Fibroblast of the aortic adventitia (primary cell): ENCODE measurements around the gene TCERG1L. TPM values are rescaled to one million over a fixed set of nuclear protein-coding genes. Genes with fewer than 3 reads are reported as not detected.

Source experiments
- DNase-seq: peaks from one replicate; pipeline ENCODE4 v3.0.0-alpha.2; 2010; ENCODE audit warnings: low read depth
- H3K4me3 ChIP-seq: 2 replicates; pipeline ENCODE4 v1.5.1; 2011; ENCODE audit warnings: low read depth, mild to moderate bottlenecking, control low read depth, low read length, moderate library complexity
- total RNA-seq: library from RNA; depleted of rRNA; stranded (reverse); fragments of >200 nt; gene quantifications from 2 replicates; pipeline ENCODE4 v1.2.3, GENCODE V29; 2012; ENCODE audit warnings: low replicate concordance
- TF ChIP-seq, protein P1 (sequence below): IDR thresholded peaks from 2 replicates; pipeline ENCODE4 v1.5.1; 2011; ENCODE audit warnings: mild to moderate bottlenecking, low read length, control low read depth, inconsistent platforms; ENCODE audit not compliant: insufficient read depth

Gene TCERG1L
- total RNA-seq, 1 donor: not detected

DNA sequence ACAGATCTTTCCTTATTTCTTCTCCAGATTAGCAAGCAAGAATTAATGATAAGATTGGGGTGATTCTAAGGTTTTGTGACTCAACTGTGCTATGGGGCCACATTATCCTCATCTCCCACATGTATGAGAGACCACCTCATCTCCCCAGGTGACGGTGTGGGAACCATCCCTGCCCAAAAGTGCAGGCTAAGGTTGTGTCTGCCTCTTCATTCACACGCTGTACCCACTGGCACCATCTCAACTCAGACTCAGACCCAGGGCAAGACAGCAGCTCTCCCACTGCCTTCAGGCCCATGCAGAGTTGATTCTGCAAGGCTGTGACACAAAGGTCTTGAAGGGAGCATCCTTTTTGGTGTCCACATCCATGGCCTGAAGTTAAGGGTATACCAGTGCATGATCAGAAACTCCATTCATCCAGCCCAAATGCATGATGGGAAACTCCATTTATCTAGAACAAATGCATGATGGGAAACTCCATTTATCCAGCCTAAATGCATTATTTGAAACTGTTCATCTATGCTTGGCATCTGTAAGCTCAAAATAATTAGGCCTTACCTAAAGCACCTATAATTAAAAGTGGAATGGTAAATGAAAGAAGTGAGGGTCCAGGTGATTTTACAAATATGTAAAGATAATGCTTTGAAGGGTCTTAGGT, 99.4 kb downstream of the TCERG1L start:
- H3K4me3 ChIP-seq: no peak overlapping the region
- TF ChIP-seq, protein P1, sequence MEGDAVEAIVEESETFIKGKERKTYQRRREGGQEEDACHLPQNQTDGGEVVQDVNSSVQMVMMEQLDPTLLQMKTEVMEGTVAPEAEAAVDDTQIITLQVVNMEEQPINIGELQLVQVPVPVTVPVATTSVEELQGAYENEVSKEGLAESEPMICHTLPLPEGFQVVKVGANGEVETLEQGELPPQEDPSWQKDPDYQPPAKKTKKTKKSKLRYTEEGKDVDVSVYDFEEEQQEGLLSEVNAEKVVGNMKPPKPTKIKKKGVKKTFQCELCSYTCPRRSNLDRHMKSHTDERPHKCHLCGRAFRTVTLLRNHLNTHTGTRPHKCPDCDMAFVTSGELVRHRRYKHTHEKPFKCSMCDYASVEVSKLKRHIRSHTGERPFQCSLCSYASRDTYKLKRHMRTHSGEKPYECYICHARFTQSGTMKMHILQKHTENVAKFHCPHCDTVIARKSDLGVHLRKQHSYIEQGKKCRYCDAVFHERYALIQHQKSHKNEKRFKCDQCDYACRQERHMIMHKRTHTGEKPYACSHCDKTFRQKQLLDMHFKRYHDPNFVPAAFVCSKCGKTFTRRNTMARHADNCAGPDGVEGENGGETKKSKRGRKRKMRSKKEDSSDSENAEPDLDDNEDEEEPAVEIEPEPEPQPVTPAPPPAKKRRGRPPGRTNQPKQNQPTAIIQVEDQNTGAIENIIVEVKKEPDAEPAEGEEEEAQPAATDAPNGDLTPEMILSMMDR: no peak
- DNase-seq: no peak

DNA sequence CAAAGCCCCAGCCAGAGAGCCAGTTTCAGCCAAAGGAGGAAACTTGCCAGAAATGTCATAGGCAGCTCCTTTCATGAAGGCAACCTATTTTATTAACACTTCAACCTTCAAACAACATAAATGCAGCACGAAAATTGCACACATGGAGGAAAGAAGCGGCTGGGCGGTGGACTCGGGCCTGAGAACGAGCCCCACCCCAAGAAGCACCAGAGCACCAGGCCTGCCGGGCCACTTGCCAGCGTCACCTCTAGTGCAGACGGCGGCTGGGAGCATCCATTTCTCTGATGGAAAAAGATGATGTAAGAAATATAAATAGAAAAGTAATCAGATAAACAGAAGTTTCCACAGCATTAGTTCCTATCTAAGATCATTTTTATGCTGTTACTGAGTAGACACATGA, 100.0 kb downstream of the TCERG1L start:
- no peak for DNase-seq
- TF ChIP-seq, protein P1: no peak
- H3K4me3 ChIP-seq: no peak overlapping the region

DNA sequence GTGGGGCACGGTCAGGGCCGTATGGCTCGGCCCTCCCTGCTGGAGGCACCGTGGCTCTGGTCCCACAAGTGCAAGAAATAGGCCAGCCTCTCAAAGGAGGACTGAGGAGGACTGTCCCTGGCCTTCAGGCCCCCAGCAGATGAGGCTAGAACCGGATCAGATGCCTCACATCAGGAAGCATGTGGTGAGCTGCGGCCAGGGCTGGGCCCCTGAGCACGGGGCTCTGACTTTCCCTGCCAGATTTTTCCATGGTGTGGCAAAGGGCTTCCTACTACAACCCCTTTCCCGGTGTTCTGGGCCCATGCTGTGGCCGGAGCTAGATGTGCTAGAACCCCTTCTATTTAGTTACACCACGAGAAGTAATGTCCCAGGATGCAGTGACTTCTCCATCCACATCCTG, 100.4 kb downstream of the TCERG1L start:
- DNase-seq: no peak
- TF ChIP-seq, protein P1: no peak
- no peak overlapping the region for H3K4me3 ChIP-seq

DNA sequence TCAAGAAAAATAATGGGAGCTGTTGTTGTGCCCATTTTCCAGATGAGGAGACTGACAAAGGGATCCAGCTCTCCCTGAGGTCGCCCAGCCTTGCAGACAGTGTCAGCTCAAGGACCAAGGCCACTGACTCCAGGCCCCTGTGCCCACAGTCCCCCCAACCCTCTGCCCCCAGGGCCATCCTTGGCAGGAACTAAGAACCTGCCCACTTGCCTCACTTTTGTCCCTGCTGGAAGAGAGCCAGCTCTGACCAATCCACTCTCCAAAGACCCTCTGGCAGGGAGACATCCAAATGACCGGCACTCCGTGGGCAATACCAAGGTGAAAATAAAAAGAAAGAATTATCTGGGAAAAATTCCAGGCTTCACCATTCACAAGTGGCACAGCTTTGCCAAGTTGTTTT, 101.3 kb downstream of the TCERG1L start:
- DNase-seq: no peak
- TF ChIP-seq, protein P1: no peak
- no peak overlapping the region for H3K4me3 ChIP-seq

DNA sequence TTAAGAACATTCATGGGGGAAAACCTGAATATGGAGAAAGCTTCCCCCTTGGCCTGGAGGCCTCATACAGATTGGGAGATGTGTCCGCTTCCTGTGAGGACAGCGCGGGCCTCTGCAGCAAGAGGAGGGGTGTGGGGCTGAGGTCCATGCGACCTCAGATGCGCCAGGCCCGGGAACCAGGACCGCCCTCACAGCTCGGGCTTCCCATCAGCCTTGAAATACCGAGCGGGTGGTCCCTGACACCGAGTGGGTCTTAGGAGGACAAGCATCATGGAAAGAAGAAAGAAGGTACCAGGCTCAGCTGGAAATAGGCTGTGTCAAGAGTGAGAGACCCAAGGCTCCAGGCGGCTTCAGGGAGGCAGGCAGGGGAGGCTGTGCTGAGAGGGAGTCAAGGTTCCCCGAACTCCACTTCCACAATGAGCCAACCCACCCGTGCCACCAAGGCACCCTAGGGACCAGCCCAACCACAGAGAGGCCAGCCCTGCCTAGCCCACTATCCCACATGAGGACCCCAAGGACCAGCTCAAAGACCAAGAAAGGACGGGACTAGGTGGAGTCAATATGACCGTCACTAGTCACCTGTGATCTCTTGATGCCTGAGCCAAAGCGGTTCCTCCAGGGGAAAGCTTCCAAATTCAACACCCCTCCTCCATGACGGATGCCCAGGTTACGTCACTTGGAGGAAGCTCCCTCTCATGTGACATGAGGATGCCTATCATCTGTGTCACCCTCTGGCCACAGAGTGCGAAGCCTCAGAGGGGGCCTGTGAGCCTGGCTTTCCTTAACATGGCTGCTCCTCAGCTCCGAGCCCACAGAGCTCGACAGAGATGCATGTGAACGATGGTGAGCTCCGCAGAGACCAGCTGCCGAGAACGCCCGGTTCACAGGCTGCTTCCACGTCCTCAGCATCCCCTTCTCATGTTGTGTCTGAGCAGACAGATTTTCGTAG, 103.7 kb downstream of the TCERG1L start:
- TF ChIP-seq, protein P1: no peak
- no peak for DNase-seq
- no peak overlapping the region for H3K4me3 ChIP-seq

DNA sequence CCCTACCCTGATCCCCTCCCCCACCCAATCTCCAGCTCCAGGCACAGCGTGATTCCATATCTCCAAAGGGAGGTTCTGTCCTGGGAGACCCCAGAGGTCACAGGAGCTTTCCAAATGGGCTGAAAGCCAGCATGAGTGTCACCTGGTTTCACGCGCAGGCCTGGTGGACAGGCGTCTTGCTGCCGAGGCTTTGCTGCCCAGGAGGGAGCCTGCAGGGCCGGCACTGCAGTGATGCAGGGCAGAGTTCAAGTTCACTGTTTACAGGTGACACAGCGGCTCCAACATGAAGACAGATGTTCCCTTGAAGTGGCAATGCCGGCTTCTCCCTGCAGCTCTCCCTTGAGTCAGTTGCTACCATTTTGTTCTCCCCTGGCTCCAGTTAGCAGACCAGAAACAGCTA, 104.3 kb downstream of the TCERG1L start:
- H3K4me3 ChIP-seq: no peak overlapping the region
- TF ChIP-seq, protein P1: no peak
- no peak for DNase-seq
